Keratinocyte (primary cell): ENCODE results near the gene KRTAP10-8.
"Not testable (repeated sequence)": the region's sequence is repeated elsewhere in the genome, so short reads cannot be mapped to it uniquely, and the experiment has no call there.

Experiments used
- CTCF ChIP-seq, 3 experiments: IDR thresholded peaks in 1 of 3; conservative IDR thresholded peaks in 1 of 3; optimal IDR thresholded peaks in 1 of 3; 2 replicates in 2 of 3; 3 replicates in 1 of 3; pipeline versions ENCODE3 to v1.5.1; 2011; ENCODE audit warnings: low read length in 3 of 3, mild to moderate bottlenecking in 3 of 3, moderate library complexity in 2 of 3, control low read depth in 1 of 3, inconsistent platforms in 1 of 3; ENCODE audit not compliant: insufficient read depth in 2 of 3; ENCODE audit errors: extremely low read depth in 1 of 3
- EZH2 ChIP-seq: IDR thresholded peaks from one replicate; pipeline ENCODE4 v1.6.1; 2012; ENCODE audit warnings: inconsistent platforms, mild to moderate bottlenecking, low read length, moderate library complexity

- not testable (repeated sequence) for TF ChIP-seq CTCF (optimal IDR thresholded peaks at IDR 0.05 in 1 of 3, IDR thresholded peaks at IDR 0.05 in 1 of 3, conservative IDR thresholded peaks at IDR 0.05 in 1 of 3; ENCODE audit: extremely low read depth in 1 of 3, insufficient read depth in 2 of 3, low read length in 3 of 3); EZH2
These were observed 26.8 kb downstream of the KRTAP10-8 start for GRCh38 chr21:44638506-44639330.
